H9 (cell line): ENCODE results near the gene PCGF3. TPM values are rescaled to one million over a fixed set of nuclear protein-coding genes. Genes with fewer than 3 reads are reported as not detected.
A peak's percentile ranks its signal among the peaks of the same experiment; 100 is the strongest.

Source experiments
- DNase-seq: peaks from one replicate; pipeline ENCODE4 v3.0.0-alpha.2; 2017
- H2AFZ ChIP-seq: one replicate; pipeline ENCODE4 v1.6.1; 2013; ENCODE audit warnings: mild to moderate bottlenecking, low read length, control low read depth, moderate library complexity
- H2AK5ac ChIP-seq: 2 replicates; pipeline ENCODE4 v1.6.1; 2013; ENCODE audit warnings: low read length, control low read depth, mixed read lengths; ENCODE audit not compliant: insufficient read length
- H2BK120ac ChIP-seq: one replicate; pipeline ENCODE4 v1.6.1; 2013; ENCODE audit warnings: low read depth, mild to moderate bottlenecking, low read length, control low read depth, inconsistent platforms; ENCODE audit not compliant: poor library complexity, severe bottlenecking
- H2BK12ac ChIP-seq: 2 replicates; pipeline ENCODE4 v1.6.1; 2013; ENCODE audit warnings: low read length, control low read depth, mixed read lengths, low read depth; ENCODE audit not compliant: insufficient read length
- H2BK15ac ChIP-seq: 2 replicates; pipeline ENCODE4 v1.6.1; 2013; ENCODE audit warnings: low read depth, low read length, control low read depth
- H2BK20ac ChIP-seq: one replicate; pipeline ENCODE4 v1.6.1; 2013; ENCODE audit warnings: low read depth, mild to moderate bottlenecking, low read length, control low read depth, inconsistent platforms; ENCODE audit not compliant: poor library complexity, severe bottlenecking
- H2BK5ac ChIP-seq: 2 replicates; pipeline ENCODE4 v1.6.1; 2013; ENCODE audit warnings: low read length, control low read depth, mixed read lengths; ENCODE audit not compliant: insufficient read length
- H3K14ac ChIP-seq: 2 replicates; pipeline ENCODE4 v1.6.1; 2013; ENCODE audit warnings: low read length, control low read depth; ENCODE audit not compliant: insufficient read depth
- H3K18ac ChIP-seq: 2 replicates; pipeline ENCODE4 v1.6.1; 2013; ENCODE audit warnings: low read depth, mild to moderate bottlenecking, mixed read lengths, low read length, control low read depth; ENCODE audit not compliant: insufficient read length
- H3K23ac ChIP-seq: 2 replicates; pipeline ENCODE4 v1.6.1; 2013; ENCODE audit warnings: low read length, control low read depth, mixed read lengths, low read depth; ENCODE audit not compliant: insufficient read length
- H3K23me2 ChIP-seq: 2 replicates; pipeline ENCODE4 v1.6.1; 2013; ENCODE audit warnings: low read depth, mild to moderate bottlenecking, mixed read lengths, low read length, control low read depth; ENCODE audit not compliant: insufficient read length, poor library complexity, severe bottlenecking
- H3K27ac ChIP-seq: 2 replicates; pipeline ENCODE4 v1.5.1; 2013; ENCODE audit warnings: low read length, control low read depth, mixed read lengths, low read depth; ENCODE audit not compliant: insufficient read length
- H3K27me3 ChIP-seq: 2 replicates; pipeline ENCODE4 v1.6.1; 2013; ENCODE audit warnings: low read length, control low read depth, inconsistent platforms; ENCODE audit not compliant: insufficient read depth
- H3K4ac ChIP-seq: 2 replicates; pipeline ENCODE4 v1.6.1; 2013; ENCODE audit warnings: low read depth, mild to moderate bottlenecking, control low read depth, inconsistent platforms, low read length, moderate library complexity
- H3K4me1 ChIP-seq: 2 replicates; pipeline ENCODE4 v1.6.1; 2013; ENCODE audit warnings: low read length, control low read depth, inconsistent platforms; ENCODE audit not compliant: insufficient read depth
- H3K4me2 ChIP-seq: 2 replicates; pipeline ENCODE4 v1.6.1; 2013; ENCODE audit warnings: low read length, control low read depth, mixed read lengths; ENCODE audit not compliant: insufficient read length, insufficient read depth
- H3K56ac ChIP-seq: 2 replicates; pipeline ENCODE4 v1.6.1; 2013; ENCODE audit warnings: low read depth, mild to moderate bottlenecking, mixed read lengths, low read length, control low read depth; ENCODE audit not compliant: insufficient read length
- H3K79me1 ChIP-seq: 2 replicates; pipeline ENCODE4 v1.6.1; 2013; ENCODE audit warnings: low read depth, mild to moderate bottlenecking, moderate library complexity, low read length, control low read depth, inconsistent platforms; ENCODE audit not compliant: insufficient read depth, poor library complexity, severe bottlenecking
- H3K79me2 ChIP-seq: 2 replicates; pipeline ENCODE4 v1.6.1; 2013; ENCODE audit warnings: low read length, control low read depth, inconsistent platforms; ENCODE audit not compliant: insufficient read depth
- H3K9ac ChIP-seq: 2 replicates; pipeline ENCODE4 v1.6.1; 2013; ENCODE audit warnings: low read length, control low read depth, mixed read lengths; ENCODE audit not compliant: insufficient read length; ENCODE audit errors: extremely low read depth
- H3K9me3 ChIP-seq: one replicate; pipeline ENCODE4 v1.6.1; 2013; ENCODE audit warnings: low read depth, low read length, inconsistent platforms; ENCODE audit not compliant: control insufficient read depth
- H3T11ph ChIP-seq: one replicate; pipeline ENCODE4 v1.6.1; 2013; ENCODE audit warnings: mild to moderate bottlenecking, low read length, control low read depth, inconsistent platforms
- H4K20me1 ChIP-seq: one replicate; pipeline ENCODE4 v1.6.1; 2013; ENCODE audit not compliant: control insufficient read depth, insufficient read length, insufficient read depth
- H4K5ac ChIP-seq: 2 replicates; pipeline ENCODE4 v1.6.1; 2013; ENCODE audit warnings: low read depth, mild to moderate bottlenecking, mixed read lengths, low read length, control low read depth; ENCODE audit not compliant: insufficient read length
- H4K8ac ChIP-seq: replicated peaks from 2 replicates; pipeline ENCODE4 v1.6.1; 2013; ENCODE audit warnings: low read length, control low read depth, mixed read lengths, low read depth; ENCODE audit not compliant: insufficient read length
- H4K91ac ChIP-seq: 2 replicates; pipeline ENCODE4 v1.6.1; 2013; ENCODE audit warnings: low read depth, mild to moderate bottlenecking, moderate library complexity, mixed read lengths, low read length, control low read depth; ENCODE audit not compliant: insufficient read length
- H3K27ac Mint-ChIP-seq, 3 experiments: 2 replicates in 2 of 3; 3 replicates in 1 of 3; pipeline ENCODE4 v1.8.0; 2020 to 2021; ENCODE audit warnings: mixed read lengths in 3 of 3, mild to moderate bottlenecking in 1 of 3, moderate library complexity in 1 of 3
- H3K27me3 Mint-ChIP-seq: 2 replicates; pipeline ENCODE4 v1.8.0; 2021; ENCODE audit warnings: low read depth, mild to moderate bottlenecking, moderate library complexity, mixed read lengths
- H3K36me3 Mint-ChIP-seq, 3 experiments: 2 replicates in 2 of 3; 3 replicates in 1 of 3; pipeline ENCODE4 v1.8.0; 2020 to 2021; ENCODE audit warnings: low read depth in 3 of 3, mixed read lengths in 3 of 3; ENCODE audit not compliant: insufficient read depth in 1 of 3
- H3K4me1 Mint-ChIP-seq, 2 experiments: 2 replicates each; pipeline ENCODE4 v1.8.0; 2020; ENCODE audit warnings: mixed read lengths in 2 of 2
- H3K4me3 Mint-ChIP-seq, 2 experiments: 2 replicates in 1 of 2; 3 replicates in 1 of 2; pipeline ENCODE4 v1.8.0; 2020 to 2021; ENCODE audit warnings: mild to moderate bottlenecking in 2 of 2, mixed read lengths in 2 of 2, moderate library complexity in 1 of 2
- H3K9me3 Mint-ChIP-seq, 2 experiments: 2 replicates in 1 of 2; 3 replicates in 1 of 2; pipeline ENCODE4 v1.8.0; 2020; ENCODE audit warnings: mild to moderate bottlenecking in 2 of 2, mixed read lengths in 2 of 2, moderate library complexity in 1 of 2
- CTCF ChIP-seq: fragments of 200-600 bp; sonication (generic); conservative IDR thresholded peaks from 3 replicates; pipeline ENCODE4 v1.8.0; 2021; ENCODE audit warnings: antibody characterized with exemption, mild to moderate bottlenecking
- WGBS: extraction: QIAGEN DNeasy Blood & Tissue Kit; methylation state at CpG from one replicate; pipeline ENCODE4 v1.1.7; 2013; ENCODE audit warnings: missing lambda C conversion rate, low lambda C conversion rate, mixed read lengths; ENCODE audit not compliant: insufficient read length; ENCODE audit errors: extremely low coverage; 5-methylcytosine and 5-hydroxymethylcytosine counted together
- total RNA-seq: library from RNA; stranded (reverse); gene quantifications from 2 replicates; pipeline ENCODE4 v1.2.1, GENCODE V29; 2021

Gene PCGF3
- total RNA-seq, 1 experiment from 2014 or later, result 43.1 TPM

GRCh38 chr4:725391-726234, 20.0 kb downstream of the PCGF3 start:
- H2BK120ac ChIP-seq, result no peak overlapping the region
- H3K27ac ChIP-seq, result no peak overlapping the region
- H3K9me3 ChIP-seq, result no peaks in the 10 kb centered on the region
- H4K5ac ChIP-seq, result no peak overlapping the region
- no peak for DNase-seq
- no peaks in the 10 kb centered on the region for H3K4me1 Mint-ChIP-seq
- TF ChIP-seq CTCF, result no peak
- H3K23ac ChIP-seq, result no peak overlapping the region
- H3K9ac ChIP-seq, result no peak overlapping the region
- H3K36me3 Mint-ChIP-seq, result peaks cover 23 to 48% (median 29%) of the 10 kb centered on the region in 3 experiments; a peak in 6 of 7 replicates
- no peak overlapping the region for H3K4ac ChIP-seq
- no peaks in the 10 kb centered on the region; a peak in 1 of 5 replicates for H3K9me3 Mint-ChIP-seq
- no peaks in the 10 kb centered on the region; the same call in 1 of the 2 replicates for H3K27me3 Mint-ChIP-seq
- no peaks in the 10 kb centered on the region for H3K27me3 ChIP-seq
- no peaks in the 10 kb centered on the region for H4K20me1 ChIP-seq
- H3K4me2 ChIP-seq, result no peak overlapping the region
- no peaks in the 10 kb centered on the region for H3K23me2 ChIP-seq
- H2BK20ac ChIP-seq, result no peak overlapping the region
- peaks cover 24% of the 10 kb centered on the region; the same call in 1 of the 2 replicates for H3K79me2 ChIP-seq
- no peak overlapping the region for H3K18ac ChIP-seq
- no peak overlapping the region for H2AK5ac ChIP-seq
- no peak overlapping the region for H3K56ac ChIP-seq
- no peak overlapping the region for H2BK15ac ChIP-seq
- no CpG with 5 or more reads among the region's 41 CpGs for WGBS
- H4K8ac ChIP-seq, result no peak overlapping the region
- H2AFZ ChIP-seq, result no peak overlapping the region
- no peak overlapping the region for H4K91ac ChIP-seq
- H3K14ac ChIP-seq, result no peak overlapping the region
- no peak overlapping the region for H2BK12ac ChIP-seq
- H3T11ph ChIP-seq, result no peak overlapping the region
- peak overlapping the region in 1 of 3 experiments; percentile 27; a peak in 2 of 7 replicates for H3K27ac Mint-ChIP-seq
- no peak overlapping the region for H2BK5ac ChIP-seq
- no peak overlapping the region; a peak in 1 of 5 replicates for H3K4me3 Mint-ChIP-seq
- H3K79me1 ChIP-seq, result peaks cover 3% of the 10 kb centered on the region
- no peaks in the 10 kb centered on the region for H3K4me1 ChIP-seq
